Measurements from ENCODE around the gene DNAH11. TPM values are rescaled to one million over a fixed set of nuclear protein-coding genes. Genes with fewer than 3 reads are reported as not detected.

DNAH11 gene
- total RNA-seq, 1 experiment from 2014 or later, result 0.54 TPM

- POLR2A ChIA-PET (ENCODE audit: low non-redundant PET), result no interaction called here
- Histone ChIP-seq H3K4me3 (ENCODE audit: low read depth, low read length, poor library complexity, severe bottlenecking) (no peak overlapping the region), H3K36me3 (ENCODE audit: insufficient read depth, low read length, poor library complexity, severe bottlenecking) (no peaks in the 10 kb centered on the region), H3K27me3 (replicated peaks; ENCODE audit: insufficient read depth, low read depth, low read length, poor library complexity) (peaks cover 62% of the 10 kb centered on the region), H3K9me3 (ENCODE audit: low read depth, low read length, poor library complexity, severe bottlenecking) (no peaks in the 10 kb centered on the region), H3K4me1 (ENCODE audit: insufficient read depth, low read length, poor library complexity, severe bottlenecking) (no peaks in the 10 kb centered on the region), H3K27ac (ENCODE audit: low read depth, low read length, poor library complexity, severe bottlenecking) (no peak overlapping the region)
- intact Hi-C loops (cut with micrococcal nuclease; ENCODE audit: unreplicated experiment), result no loop called here
- no peak for TF ChIP-seq EZH2 (IDR thresholded peaks at IDR 0.05; ENCODE audit: borderline replicate concordance, low read depth, low read length, poor library complexity, severe bottlenecking)
- TF ChIP-seq, protein P1, sequence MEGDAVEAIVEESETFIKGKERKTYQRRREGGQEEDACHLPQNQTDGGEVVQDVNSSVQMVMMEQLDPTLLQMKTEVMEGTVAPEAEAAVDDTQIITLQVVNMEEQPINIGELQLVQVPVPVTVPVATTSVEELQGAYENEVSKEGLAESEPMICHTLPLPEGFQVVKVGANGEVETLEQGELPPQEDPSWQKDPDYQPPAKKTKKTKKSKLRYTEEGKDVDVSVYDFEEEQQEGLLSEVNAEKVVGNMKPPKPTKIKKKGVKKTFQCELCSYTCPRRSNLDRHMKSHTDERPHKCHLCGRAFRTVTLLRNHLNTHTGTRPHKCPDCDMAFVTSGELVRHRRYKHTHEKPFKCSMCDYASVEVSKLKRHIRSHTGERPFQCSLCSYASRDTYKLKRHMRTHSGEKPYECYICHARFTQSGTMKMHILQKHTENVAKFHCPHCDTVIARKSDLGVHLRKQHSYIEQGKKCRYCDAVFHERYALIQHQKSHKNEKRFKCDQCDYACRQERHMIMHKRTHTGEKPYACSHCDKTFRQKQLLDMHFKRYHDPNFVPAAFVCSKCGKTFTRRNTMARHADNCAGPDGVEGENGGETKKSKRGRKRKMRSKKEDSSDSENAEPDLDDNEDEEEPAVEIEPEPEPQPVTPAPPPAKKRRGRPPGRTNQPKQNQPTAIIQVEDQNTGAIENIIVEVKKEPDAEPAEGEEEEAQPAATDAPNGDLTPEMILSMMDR (conservative IDR thresholded peaks at IDR 0.05; ENCODE audit: low read depth, low read length), result no peak
- no TSS peak for BruUV-seq (replicated peaks)
- CTCF ChIA-PET, result no interaction called here
- DNase-seq (ENCODE audit: low spot score), result no peak
Observed at GRCh38 chr7:21616796-21617436, 74.1 kb downstream of the DNAH11 start.

- DNase-seq (ENCODE audit: low spot score), result no peak
- peaks cover 60% of the 10 kb centered on the region for H3K27me3 ChIP-seq (replicated peaks; ENCODE audit: insufficient read depth, low read depth, low read length, poor library complexity)
- CTCF ChIA-PET, result no interaction called here
- no peaks in the 10 kb centered on the region for H3K4me1 ChIP-seq (ENCODE audit: insufficient read depth, low read length, poor library complexity, severe bottlenecking)
- TF ChIP-seq EZH2 (IDR thresholded peaks at IDR 0.05; ENCODE audit: borderline replicate concordance, low read depth, low read length, poor library complexity, severe bottlenecking), result no peak
- TF ChIP-seq, protein P1 (conservative IDR thresholded peaks at IDR 0.05; ENCODE audit: low read depth, low read length), result no peak
- intact Hi-C loops (cut with micrococcal nuclease; ENCODE audit: unreplicated experiment), result no loop called here
- no peaks in the 10 kb centered on the region for H3K36me3 ChIP-seq (ENCODE audit: insufficient read depth, low read length, poor library complexity, severe bottlenecking)
- H3K4me3 ChIP-seq (ENCODE audit: low read depth, low read length, poor library complexity, severe bottlenecking), result no peak overlapping the region
- POLR2A ChIA-PET (ENCODE audit: low non-redundant PET), result no interaction called here
- no peak overlapping the region for H3K27ac ChIP-seq (ENCODE audit: low read depth, low read length, poor library complexity, severe bottlenecking)
- H3K9me3 ChIP-seq (ENCODE audit: low read depth, low read length, poor library complexity, severe bottlenecking), result no peaks in the 10 kb centered on the region
- BruUV-seq (replicated peaks), result no TSS peak
Observed at GRCh38 chr7:21617513-21617912, 74.7 kb downstream of the DNAH11 start.

DNA sequence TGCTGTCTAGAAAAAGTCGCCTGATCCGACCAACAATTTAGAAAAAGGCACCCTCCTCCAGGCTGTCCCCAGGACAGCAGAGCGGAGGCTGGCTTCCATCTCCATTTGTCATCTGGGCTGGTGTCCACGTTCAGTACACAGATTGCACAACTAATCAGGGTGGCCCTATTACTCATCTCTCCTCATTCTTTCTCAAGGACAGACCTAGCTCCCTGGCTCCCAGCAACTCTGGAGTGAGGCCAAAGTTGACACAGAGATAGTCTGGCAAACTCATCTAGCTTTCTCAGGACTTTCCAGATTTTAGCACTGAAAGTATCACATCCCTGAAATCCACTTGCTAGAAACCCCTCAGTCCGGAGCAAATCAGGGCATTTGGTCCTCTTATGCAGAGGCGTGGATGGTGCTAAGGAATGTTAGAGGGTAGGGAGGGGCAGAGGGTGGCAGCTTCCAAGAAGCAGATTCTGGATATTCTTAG, 75.1 kb downstream of the DNAH11 start:
- ChIA-PET POLR2A (ENCODE audit: low non-redundant PET) (no interaction called here), CTCF (no interaction called here)
- Histone ChIP-seq H3K4me3 (ENCODE audit: low read depth, low read length, poor library complexity, severe bottlenecking) (no peak overlapping the region), H3K4me1 (ENCODE audit: insufficient read depth, low read length, poor library complexity, severe bottlenecking) (no peaks in the 10 kb centered on the region), H3K36me3 (ENCODE audit: insufficient read depth, low read length, poor library complexity, severe bottlenecking) (no peaks in the 10 kb centered on the region), H3K9me3 (ENCODE audit: low read depth, low read length, poor library complexity, severe bottlenecking) (no peaks in the 10 kb centered on the region), H3K27ac (ENCODE audit: low read depth, low read length, poor library complexity, severe bottlenecking) (no peak overlapping the region), H3K27me3 (replicated peaks; ENCODE audit: insufficient read depth, low read depth, low read length, poor library complexity) (peaks cover 55% of the 10 kb centered on the region)
- intact Hi-C loops (cut with micrococcal nuclease; ENCODE audit: unreplicated experiment), result no loop called here
- DNase-seq (ENCODE audit: low spot score), result peak; percentile 5
- BruUV-seq (replicated peaks), result no TSS peak
- TF ChIP-seq, protein P1 (conservative IDR thresholded peaks at IDR 0.05; ENCODE audit: low read depth, low read length), result no peak
- TF ChIP-seq EZH2 (IDR thresholded peaks at IDR 0.05; ENCODE audit: borderline replicate concordance, low read depth, low read length, poor library complexity, severe bottlenecking), result no peak
